Right cardiac atrium (tissue), 5 donors: ENCODE results near the gene TRIM66. TPM values are rescaled to one million over a fixed set of nuclear protein-coding genes. Genes with fewer than 3 reads are reported as not detected.

ENCODE experiments used
- ATAC-seq, 2 donors: fragments of 200-7000 bp; cut with Tn5 transposase; one replicate each; pipeline versions ENCODE4 v1.8.0 to v1.9.1; 2020; ENCODE audit warnings: moderate library complexity in 2 of 2, mild to moderate bottlenecking in 1 of 2
- DNase-seq, 3 donors: peaks; one replicate each; pipeline ENCODE4 v3.0.0-alpha.2; 2020
- H3K27ac ChIP-seq: one replicate; pipeline ENCODE4 v1.5.1; 2013; ENCODE audit warnings: mild to moderate bottlenecking, low read length, control low read depth, moderate library complexity
- H3K27me3 ChIP-seq: one replicate; pipeline ENCODE4 v1.6.1; 2013; ENCODE audit not compliant: control insufficient read depth, insufficient read depth
- H3K4me1 ChIP-seq: one replicate; pipeline ENCODE4 v1.6.1; 2013; ENCODE audit warnings: low read length; ENCODE audit not compliant: control insufficient read depth, insufficient read depth
- H3K4me3 ChIP-seq: one replicate; pipeline ENCODE4 v1.5.1; 2013; ENCODE audit warnings: low read length, control low read depth
- H3K9me3 ChIP-seq: one replicate; pipeline ENCODE4 v1.6.1; 2013; ENCODE audit warnings: low read length; ENCODE audit not compliant: control insufficient read depth
- WGBS: extraction: QIAGEN DNeasy Blood & Tissue Kit; methylation state at CpG from one replicate; pipeline ENCODE4 v1.1.7; 2013; 5-methylcytosine and 5-hydroxymethylcytosine counted together
- intact Hi-C, 4 donors: fragments of 100-400 bp; cut with DNase I; formaldehyde crosslinking; loops; one replicate each; pipeline versions ENCODE4 v1.11.0 to v1.14.0; 2022 to 2023
- polyA plus RNA-seq: library from polyadenylated mRNA; stranded (reverse); fragments of 200-250 nt; gene quantifications from one replicate; pipeline ENCODE4 v1.2.3, GENCODE V29; 2013
- total RNA-seq, 4 donors: library from RNA; stranded (reverse); fragmentation: NEBNext Ultra II Directional; extraction: Animal tissue kit (Norgen Biotek cat#: 25700); gene quantifications; one replicate each; pipeline ENCODE4 v1.2.1, GENCODE V29; 2021
- donor health status: healthy with polysubstance abuse.
- donor health status: DM: no; HTN: yes; CAD: no.
- donor health status: DM: no; HTN: no; CAD: no.
- donor health status: DM: no; HTN: yes; CAD: no; lungs with severe emphysema.
- donor health status: DM: yes; HTN: yes; CAD: no.

TRIM66 gene
- total and polyA plus RNA-seq, 5 donors = 1.6 to 3.6 (median 2.5) TPM

- H3K27ac ChIP-seq = no peak overlapping the region
- WGBS = 94% methylated on average over 1 of the region's 1 CpG
- no peak overlapping the region for H3K4me3 ChIP-seq
- no peaks in the 10 kb centered on the region for H3K27me3 ChIP-seq
- no peak for DNase-seq
- no peaks in the 10 kb centered on the region for H3K4me1 ChIP-seq
- H3K9me3 ChIP-seq = no peaks in the 10 kb centered on the region
- intact Hi-C loops = no loop called here
- no peak for ATAC-seq
These were observed 76.4 kb downstream of the TRIM66 start for GRCh38 chr11:8605971-8606563.

- Histone ChIP-seq H3K4me3 (no peak overlapping the region), H3K4me1 (no peaks in the 10 kb centered on the region), H3K27me3 (no peaks in the 10 kb centered on the region), H3K27ac (no peak overlapping the region), H3K9me3 (no peaks in the 10 kb centered on the region)
- 23% methylated on average over 9 of the region's 9 CpGs for WGBS
- peak; percentile 56 to 72 (median 71) for DNase-seq
- intact Hi-C loops = no loop called here
- peak; percentile 76 to 88 for ATAC-seq
These were observed 78.3 kb downstream of the TRIM66 start for GRCh38 chr11:8604078-8604723.

GRCh38 chr11:8603696-8604077 lies 78.8 kb downstream of the TRIM66 start:
- intact Hi-C loops = no loop called here
- DNase-seq = no peak
- H3K27me3 ChIP-seq = no peaks in the 10 kb centered on the region
- no peak overlapping the region for H3K4me3 ChIP-seq
- H3K4me1 ChIP-seq = no peaks in the 10 kb centered on the region
- H3K27ac ChIP-seq = no peak overlapping the region
- no peaks in the 10 kb centered on the region for H3K9me3 ChIP-seq
- 69% methylated on average over 2 of the region's 2 CpGs for WGBS
- ATAC-seq = no peak

- 75% methylated on average over 9 of the region's 9 CpGs for WGBS
These were observed 80.9 kb downstream of the TRIM66 start for GRCh38 chr11:8601376-8602133.

GRCh38 chr11:8598506-8598905 lies 84.0 kb downstream of the TRIM66 start:
- Histone ChIP-seq H3K27me3 (no peaks in the 10 kb centered on the region), H3K4me3 (no peak overlapping the region), H3K27ac (no peak overlapping the region), H3K4me1 (no peaks in the 10 kb centered on the region), H3K9me3 (no peaks in the 10 kb centered on the region)
- ATAC-seq (no peak), DNase-seq (no peak)
- intact Hi-C loops = no loop called here
- 89% methylated on average over 1 of the region's 1 CpG for WGBS

More at GRCh38 chr11:8601376-8602133, 80.9 kb downstream of the TRIM66 start:
- Histone ChIP-seq H3K9me3 (no peaks in the 10 kb centered on the region), H3K4me1 (no peaks in the 10 kb centered on the region), H3K27me3 (no peaks in the 10 kb centered on the region), H3K27ac (no peak overlapping the region), H3K4me3 (no peak overlapping the region)
- intact Hi-C loops = no loop called here
- DNase-seq = no peak
- no peak for ATAC-seq

- intact Hi-C loops = no loop called here
- Histone ChIP-seq H3K4me1 (no peaks in the 10 kb centered on the region), H3K27ac (no peak overlapping the region), H3K4me3 (no peak overlapping the region), H3K9me3 (no peaks in the 10 kb centered on the region), H3K27me3 (no peaks in the 10 kb centered on the region)
- WGBS = 42% methylated on average over 3 of the region's 3 CpGs
- ATAC-seq (peak; percentile 52 to 61), DNase-seq (no peak)
These were observed 85.3 kb downstream of the TRIM66 start for GRCh38 chr11:8597182-8597581.

- intact Hi-C loops = no loop called here
- Histone ChIP-seq H3K27me3 (no peaks in the 10 kb centered on the region), H3K4me1 (no peaks in the 10 kb centered on the region), H3K4me3 (no peak overlapping the region), H3K9me3 (no peaks in the 10 kb centered on the region), H3K27ac (no peak overlapping the region)
- DNase-seq (no peak), ATAC-seq (no peak)
These were observed 85.9 kb downstream of the TRIM66 start for GRCh38 chr11:8596504-8597046.

GRCh38 chr11:8593935-8594909 lies 88.2 kb downstream of the TRIM66 start, which contains the start of gene STK33:
TSS of gene STK33 (minus strand) at chr11:8594228. CDS start at chr11:8474905, 119,323 bp downstream.
- Histone ChIP-seq H3K27me3 (no peaks in the 10 kb centered on the region), H3K4me1 (no peaks in the 10 kb centered on the region), H3K27ac (peak within 1 kb of the TSS; percentile 56), H3K4me3 (peak within 1 kb of the TSS; percentile 70), H3K9me3 (no peaks in the 10 kb centered on the region)
- peak; percentile 44 to 83 (median 76) for DNase-seq
- peak; percentile 91 for ATAC-seq
- 5% methylated on average over 55 of the region's 55 CpGs for WGBS
- intact Hi-C loops = no loop called here

GRCh38 chr11:8593455-8593854 lies 89.0 kb downstream of the TRIM66 start:
- intact Hi-C loops = no loop called here
- Histone ChIP-seq H3K27me3 (no peaks in the 10 kb centered on the region), H3K9me3 (no peaks in the 10 kb centered on the region), H3K4me1 (no peaks in the 10 kb centered on the region), H3K4me3 (peak overlapping the region; percentile 70), H3K27ac (no peak overlapping the region)
- WGBS = 20% methylated on average over 7 of the region's 7 CpGs
- ATAC-seq (peak in 1 of 2 donors; percentile 14), DNase-seq (no peak)

GRCh38 chr11:8587915-8588314 lies 94.5 kb downstream of the TRIM66 start:
- H3K27me3 ChIP-seq = no peaks in the 10 kb centered on the region
- H3K9me3 ChIP-seq = no peaks in the 10 kb centered on the region
- H3K4me3 ChIP-seq = no peak overlapping the region
- H3K27ac ChIP-seq = no peak overlapping the region
- DNase-seq = no peak
- intact Hi-C loops = no loop called here
- no peak for ATAC-seq
- no peaks in the 10 kb centered on the region for H3K4me1 ChIP-seq
